GM12892 (cell line): ENCODE data around the gene ACSL3.

Experiments
- POLR2A ChIP-seq: IDR thresholded peaks from 2 replicates; pipeline ENCODE4 v1.6.1; 2011; ENCODE audit warnings: low read depth, low read length, control low read depth
- POLR2AphosphoS5 ChIP-seq: IDR thresholded peaks from 2 replicates; pipeline ENCODE4 v1.6.1; 2011; ENCODE audit warnings: low read depth, low read length, control low read depth

DNA sequence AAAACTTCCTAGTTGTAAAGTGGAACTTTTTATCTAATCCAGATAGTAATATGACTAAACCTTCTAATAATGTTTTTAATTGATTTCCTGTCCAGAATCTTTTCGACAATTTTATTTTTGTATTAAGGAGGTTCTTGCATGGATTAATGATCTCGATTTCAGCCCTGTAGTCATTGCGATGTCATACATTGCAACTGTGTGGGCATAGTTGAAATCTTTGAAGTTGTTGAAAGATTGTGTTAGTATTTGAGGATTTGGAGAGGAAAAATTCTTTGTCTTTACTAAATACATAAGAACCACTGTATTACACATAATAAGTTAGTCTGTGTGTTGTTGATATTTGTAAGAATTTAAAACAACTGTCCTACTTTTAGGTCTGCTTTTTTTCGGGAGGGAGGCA, 31.1 kb downstream of the ACSL3 start:
- TF ChIP-seq POLR2A (no peak), POLR2AphosphoS5 (no peak)
